GM18519 (cell line): ENCODE data around the gene AJM1.
"Not testable (repeated sequence)": the region's sequence is repeated elsewhere in the genome, so short reads cannot be mapped to it uniquely, and the experiment has no call there.

ENCODE experiments used
- ATAC-seq: cut with Tn5 transposase; IDR thresholded peaks from one replicate; pipeline ENCODE4 v1.9.1; 2021; ENCODE audit warnings: mild to moderate bottlenecking, moderate library complexity; ENCODE audit not compliant: unreplicated experiment, low FRiP score

The AJM1 gene

DNA sequence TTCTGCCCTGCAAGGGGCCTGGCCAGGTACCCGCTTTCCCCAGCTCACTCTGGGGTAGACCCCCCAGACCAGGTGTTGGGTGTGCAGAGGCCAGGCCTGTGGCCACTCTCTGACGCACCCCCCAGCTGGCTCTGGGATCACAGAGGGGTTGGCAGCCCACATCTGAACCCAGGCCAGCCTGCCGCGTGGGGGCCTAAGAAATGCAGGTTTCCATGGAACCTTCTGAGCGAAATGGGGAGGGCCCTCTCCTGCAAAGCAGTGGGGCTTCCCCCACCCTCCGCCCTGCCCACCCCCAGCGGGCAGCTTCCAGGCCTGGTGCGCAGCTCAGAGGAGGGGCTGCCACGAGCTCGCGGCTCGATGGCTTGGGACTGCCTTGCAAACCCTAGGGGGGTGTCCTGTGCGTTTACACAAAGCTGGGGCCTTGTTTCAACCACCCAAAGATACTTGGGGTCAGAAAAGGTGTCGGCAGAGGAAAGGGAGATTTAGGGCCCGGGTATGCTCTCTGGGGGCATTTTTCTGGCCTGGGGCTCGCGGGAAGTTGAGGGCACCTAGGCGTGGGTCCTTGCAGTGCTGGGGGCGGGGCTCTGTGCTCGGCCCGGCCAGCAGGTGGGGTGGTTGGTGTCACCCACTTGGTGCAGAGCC lies 1.0 kb downstream of the AJM1 start:
- not testable (repeated sequence) for ATAC-seq

DNA sequence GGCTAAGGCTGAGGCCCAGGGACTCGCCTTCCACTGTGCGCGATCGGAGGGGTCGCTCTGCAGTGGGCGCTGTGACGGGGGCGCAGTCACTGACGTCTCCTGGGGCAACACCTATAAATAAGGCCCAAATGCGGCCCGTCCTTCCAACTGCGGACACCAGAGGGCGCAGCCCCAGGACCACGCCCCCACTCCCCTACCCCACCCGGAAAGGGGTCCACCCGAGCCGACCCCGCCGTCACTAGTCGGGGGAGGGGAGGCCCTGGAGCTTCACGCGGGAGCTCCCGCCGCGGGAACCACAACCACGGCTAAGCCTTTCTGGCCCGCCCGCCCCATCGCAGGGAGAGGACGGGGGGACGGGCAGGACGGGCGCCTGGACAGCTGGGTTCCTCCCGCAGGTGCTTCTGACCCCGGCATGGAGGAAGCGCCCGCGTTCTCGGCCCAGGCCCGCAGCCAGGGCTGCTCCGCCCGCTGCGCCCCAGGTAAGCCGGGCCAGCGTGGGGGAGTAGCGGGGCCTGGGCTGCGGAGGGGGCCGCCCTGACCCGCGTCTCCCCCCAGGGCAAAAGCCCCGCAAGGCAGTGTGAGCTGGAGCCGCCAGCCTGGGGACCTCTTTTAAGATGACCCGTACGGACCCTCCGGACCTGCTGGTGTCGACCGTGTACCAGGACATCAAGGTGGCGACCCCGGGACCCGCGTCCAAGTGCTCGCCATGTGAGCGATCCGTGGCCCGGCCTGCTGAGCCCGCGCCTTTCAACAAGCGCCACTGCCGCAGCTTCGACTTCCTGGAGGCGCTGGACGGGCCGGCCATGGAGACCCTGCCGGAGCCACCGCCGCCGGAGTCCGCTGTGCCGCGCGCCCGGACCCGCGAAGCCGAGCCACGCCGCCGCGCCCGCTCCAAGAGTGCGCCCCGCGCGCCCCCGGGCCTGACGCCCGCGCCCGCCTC lies 1.8 kb downstream of the AJM1 start:
- ATAC-seq: not testable (repeated sequence)

DNA sequence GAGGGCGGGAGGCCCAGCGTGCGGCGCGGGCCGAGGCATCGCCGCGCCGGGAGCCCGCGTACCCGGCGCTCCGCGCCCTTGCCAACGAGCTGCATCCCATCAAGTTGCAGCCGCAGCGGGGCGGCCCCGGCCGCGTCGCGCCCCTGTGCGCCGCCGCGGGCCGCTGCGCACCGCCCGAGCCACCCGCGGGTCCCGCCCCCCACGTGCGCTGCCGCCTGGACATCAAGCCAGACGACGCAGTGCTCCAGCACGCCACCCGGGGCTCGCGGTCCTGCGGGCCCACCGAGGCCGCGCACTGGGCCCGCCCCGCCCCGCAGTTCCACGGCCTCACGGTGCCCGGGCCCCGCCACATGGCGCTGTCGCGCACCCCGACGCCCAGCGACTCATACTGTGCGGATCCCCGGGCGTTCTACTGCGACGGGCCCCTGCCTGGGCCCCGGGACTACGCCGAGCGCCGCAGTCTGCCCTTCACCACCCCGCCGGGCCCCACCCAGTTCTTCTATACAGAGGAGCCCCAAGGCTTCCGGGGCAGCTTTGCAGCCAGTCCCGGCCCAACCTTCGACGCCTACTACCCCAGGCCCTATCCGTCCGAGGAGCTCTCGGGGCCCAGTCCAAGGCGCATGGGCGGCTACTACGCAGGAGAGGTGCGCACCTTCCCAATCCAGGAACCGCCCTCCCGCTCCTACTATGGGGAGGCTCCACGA lies 2.6 kb downstream of the AJM1 start:
- no peak for ATAC-seq

DNA sequence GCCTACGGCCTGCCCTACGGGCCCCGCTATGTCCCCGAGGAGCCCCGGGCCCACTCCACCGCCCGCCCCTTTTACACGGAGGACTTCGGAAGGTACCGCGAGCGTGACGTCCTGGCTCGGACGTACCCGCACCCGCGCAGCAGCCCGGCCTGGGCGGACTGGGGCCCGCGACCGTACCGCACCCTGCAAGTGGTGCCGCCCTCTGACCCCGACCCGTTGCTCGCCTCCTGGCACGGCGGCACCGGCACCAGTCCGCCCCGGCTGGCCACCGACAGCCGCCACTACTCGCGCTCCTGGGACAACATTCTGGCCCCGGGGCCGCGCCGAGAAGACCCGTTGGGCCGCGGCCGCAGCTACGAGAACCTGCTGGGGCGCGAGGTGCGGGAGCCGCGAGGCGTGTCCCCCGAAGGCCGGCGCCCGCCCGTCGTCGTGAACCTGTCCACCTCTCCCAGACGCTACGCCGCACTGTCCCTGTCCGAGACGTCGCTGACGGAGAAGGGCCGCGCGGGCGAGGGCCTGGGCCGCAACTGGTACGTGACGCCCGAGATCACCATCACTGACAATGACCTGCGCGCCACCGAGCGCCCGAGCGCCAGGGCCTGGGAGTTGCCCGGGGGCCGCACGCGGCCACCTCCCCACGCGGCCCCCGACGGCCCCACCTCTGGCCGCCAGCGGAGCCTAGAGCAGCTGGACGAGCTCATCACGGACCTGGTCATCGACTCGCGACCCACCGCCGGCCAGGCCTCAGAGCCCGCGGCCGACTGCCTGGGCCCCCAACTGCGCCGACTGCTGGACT lies 3.4 kb downstream of the AJM1 start:
- ATAC-seq: no peak

DNA sequence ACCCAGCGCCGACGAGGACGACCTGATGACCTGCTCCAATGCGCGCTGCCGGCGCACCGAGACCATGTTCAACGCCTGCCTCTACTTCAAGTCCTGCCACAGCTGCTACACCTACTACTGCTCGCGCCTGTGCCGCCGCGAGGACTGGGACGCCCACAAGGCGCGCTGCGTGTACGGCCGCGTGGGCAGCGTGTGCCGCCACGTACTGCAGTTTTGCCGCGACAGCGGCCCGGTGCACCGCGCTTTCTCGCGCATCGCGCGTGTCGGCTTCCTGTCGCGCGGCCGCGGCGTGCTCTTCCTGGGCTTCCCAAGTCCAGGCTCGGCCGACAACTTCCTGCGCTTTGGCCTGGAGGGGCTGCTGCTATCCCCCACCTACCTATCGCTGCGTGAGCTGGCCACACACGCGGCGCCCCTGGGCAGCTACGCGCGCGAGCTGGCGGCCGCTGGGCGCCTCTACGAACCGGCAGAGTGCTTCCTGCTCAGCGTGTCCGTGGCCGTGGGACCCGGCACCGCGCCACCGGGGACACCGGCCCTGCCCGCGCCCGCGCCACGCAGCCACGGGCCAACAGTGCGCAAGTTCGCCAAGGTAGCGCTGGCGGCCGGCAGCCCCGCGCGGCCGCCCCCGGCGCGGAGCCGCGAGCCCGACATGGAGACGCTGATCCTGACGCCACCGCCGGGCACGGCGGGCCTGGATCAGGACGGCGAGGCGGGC lies 4.3 kb downstream of the AJM1 start:
- no peak for ATAC-seq

DNA sequence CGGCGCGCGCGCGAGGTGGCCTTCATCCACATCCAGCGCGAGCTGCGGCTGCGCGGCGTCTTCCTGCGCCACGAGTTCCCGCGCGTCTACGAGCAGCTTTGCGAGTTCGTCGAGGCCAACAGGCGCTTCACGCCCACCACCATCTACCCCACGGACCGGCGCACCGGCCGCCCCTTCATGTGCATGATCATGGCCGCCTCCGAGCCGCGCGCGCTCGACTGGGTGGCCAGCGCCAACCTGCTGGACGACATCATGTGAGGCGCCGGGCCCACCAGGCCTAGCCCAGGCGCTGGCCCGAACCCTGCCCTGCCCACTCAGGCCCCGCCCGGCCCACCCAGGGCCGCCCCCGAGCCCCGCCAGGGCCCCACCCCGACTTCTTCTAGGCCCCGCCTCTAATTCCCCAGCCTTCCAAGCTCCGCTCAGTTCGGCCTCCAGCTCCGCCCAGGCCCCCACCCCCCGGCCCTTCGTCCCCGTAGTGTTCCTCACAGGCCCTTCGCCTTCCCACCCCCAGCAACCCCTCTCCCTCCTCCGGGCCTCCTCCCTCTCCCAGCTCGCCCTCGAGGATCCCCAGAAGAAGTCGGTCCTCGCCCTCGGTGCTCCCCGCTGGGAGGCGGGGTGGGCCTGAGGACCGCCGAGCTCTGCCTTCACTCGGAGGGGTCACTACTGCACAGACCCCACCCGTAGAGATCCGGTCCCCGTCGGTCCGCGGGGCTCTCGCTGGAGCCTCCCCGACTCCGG lies 5.0 kb downstream of the AJM1 start:
- no peak for ATAC-seq

DNA sequence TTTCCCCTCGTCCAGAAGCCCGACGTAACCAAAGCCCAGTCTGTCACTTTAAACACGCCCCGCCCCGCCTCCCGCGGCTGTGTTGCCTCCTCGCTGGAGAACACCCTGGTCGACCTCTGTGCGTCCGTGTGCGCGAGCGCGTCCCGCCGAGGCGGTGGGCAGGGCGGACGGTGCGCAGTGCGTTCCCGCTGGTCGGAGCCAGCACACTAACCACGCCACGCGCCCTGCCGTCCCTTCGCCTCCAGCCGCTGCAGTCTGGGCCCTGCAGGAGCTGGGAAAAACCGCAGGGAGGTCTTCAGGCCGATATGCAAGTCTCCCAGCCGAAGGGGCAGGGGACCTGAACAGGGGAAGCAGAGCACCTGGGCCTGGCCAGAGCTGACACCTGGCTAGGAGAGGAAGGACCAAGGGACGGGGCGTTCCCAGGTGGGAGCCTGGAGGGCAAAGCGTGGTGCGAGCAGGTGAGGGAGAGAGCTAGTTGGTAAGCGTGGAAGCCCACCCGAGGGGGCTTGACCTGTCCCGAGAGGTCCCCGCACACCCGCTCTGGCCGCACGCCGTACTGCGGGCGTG lies 5.6 kb downstream of the AJM1 start:
- ATAC-seq: no peak

DNA sequence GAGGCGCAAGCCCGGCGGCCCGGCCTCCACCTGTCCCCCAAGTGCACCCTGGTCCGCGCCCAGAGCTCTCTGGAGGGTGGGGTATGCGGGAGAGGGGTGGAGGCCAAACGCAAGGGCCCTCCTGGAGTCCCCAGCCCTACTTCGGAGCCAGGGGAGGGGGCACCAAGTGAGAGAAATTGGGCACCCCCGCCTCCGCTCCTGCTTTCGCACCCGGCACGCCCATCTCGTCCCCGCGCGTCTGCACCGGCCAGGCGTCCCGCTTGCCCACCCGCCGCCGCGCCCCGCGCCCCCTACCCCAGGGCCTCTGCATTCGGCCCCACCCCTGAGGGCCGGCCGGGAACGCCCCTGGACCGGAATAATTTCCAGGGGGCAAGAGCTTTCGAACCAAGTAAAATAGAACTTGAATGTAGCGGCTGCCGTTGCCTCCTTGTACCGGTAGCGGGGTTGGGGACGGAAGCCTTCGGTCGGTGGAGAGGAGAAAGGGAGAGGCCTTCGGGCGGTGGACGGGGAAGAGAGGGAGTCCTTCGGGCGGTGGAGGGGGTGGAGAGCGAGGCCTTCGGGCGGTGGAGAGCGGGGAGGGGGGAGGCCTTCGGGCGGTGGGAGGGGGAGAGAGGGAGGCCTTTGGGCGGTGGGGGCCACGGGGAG lies 6.2 kb downstream of the AJM1 start:
- no peak for ATAC-seq

DNA sequence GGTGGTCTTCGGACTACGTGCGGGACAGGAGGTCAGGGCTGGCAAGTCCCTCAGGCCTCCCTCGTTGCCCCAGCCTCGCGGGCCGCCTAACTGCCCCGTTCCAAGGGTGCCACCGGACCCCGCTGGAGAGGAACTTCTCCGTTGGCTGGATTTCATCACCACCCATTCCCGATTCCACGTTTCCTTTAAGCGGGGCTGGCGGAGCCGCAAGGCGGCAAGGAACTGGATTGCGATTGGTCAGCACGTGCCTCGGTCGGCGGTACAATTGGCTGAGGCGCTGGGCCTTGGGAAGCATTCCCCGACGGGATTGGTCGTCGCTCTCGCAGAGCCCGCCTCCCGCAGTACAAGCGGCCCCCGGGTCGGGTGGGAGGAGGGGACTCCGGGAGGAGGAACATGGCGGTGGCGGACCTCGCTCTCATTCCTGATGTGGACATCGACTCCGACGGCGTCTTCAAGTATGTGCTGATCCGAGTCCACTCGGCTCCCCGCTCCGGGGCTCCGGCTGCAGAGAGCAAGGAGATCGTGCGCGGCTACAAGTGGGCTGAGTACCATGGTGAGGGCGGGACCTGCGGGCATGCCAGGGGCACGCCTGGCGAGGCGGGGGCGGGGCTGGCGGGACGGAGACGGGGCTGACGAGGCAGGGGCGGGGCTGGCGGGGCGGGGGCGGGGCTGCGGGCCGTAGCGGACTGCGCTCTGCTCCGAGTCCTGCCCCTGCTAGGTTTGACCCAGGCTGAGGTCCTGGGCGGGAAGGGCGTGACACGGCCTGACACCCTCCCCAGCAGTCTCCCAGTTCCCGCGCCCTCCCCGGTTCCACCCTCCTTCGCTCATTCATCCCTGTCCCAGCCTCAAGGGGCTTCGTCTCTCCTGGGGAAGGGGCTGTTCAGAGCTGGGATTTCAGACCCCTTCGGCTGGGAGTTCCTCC lies 7.0 kb downstream of the AJM1 start, which contains the start of gene PHPT1:
Gene PHPT1 (plus strand): TSS at position 372 of the 922 bp plus-strand sequence. CDS start 22 bp downstream, at position 394.
- ATAC-seq: peak; percentile 68

DNA sequence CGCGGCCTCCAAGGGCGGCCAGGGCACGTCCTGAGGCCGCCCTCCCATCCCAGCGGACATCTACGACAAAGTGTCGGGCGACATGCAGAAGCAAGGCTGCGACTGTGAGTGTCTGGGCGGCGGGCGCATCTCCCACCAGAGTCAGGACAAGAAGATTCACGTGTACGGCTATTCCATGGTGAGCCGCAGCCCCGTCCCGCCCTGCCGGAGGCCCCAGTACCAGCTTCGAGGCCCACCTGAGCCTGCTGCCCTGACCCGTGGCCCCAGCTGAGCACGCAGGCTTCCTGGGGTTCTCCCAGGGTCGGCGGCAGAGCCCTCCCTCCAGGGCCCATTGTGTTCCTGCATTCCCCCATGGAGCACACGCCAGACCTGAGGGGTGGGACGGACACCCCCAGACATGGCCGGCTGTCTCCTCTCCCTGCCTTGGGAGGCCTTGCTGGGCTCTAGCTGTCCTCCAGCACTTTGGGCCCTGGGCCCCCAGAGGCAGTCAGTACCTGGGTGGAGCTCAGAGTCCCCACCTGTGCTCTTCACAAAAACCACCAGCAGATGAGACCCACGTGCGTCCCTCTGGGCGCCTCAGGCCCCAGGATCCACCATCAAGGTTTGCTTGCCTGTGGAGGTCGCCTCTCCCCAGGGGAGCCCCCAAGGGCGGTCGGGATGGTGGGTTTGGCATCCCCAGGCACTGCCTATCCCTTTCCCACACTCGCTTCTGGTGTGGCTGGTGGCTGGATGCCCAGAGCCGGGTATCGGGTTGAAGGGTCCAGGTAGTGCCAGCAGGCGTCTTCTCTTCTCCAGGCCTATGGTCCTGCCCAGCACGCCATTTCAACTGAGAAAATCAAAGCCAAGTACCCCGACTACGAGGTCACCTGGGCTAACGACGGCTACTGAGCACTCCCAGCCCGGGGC lies 7.9 kb downstream of the AJM1 start:
- ATAC-seq: no peak

DNA sequence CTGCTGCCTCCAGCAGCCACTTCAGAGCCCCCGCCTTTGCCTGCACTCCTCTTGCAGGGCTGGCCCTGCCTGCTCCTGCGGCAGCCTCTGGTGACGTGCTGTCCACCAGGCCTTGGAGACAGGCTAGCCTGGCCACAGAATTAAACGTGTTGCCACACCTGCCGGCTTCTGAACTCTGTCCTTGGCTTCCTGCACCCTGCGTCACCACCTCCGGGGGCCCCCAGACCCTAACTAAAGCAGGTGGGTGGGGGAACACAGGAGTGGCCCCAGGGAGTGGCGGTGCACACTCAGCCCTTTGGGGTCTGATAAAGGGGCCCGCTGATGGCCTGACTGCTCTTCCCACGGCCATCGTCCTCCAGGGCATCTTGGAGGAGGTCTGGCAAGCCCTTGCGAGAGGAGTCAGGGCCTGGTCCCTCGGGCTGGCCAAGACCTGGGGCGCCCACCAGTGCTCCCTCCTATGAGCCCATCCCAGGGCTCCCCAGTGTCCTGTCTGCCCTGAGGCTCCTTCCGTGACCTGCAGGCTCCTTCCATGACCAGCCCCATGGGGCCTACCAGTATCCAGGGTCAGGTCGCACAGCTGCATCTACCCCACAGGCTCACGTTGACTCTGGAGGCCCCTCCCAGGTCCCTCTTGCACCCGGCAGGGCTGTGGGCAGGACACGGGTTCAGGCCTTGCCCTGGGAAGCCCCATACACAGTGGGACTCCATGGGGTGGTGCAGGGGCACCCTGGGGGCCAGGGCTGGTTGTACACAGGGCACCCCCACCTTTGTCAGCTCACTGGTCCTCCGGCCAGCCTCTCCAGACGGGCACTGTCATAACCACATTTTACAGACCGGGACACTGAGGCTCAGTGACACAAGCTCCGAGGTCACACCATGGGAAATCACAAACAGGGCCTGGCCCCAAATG lies 8.8 kb downstream of the AJM1 start:
- ATAC-seq: no peak

DNA sequence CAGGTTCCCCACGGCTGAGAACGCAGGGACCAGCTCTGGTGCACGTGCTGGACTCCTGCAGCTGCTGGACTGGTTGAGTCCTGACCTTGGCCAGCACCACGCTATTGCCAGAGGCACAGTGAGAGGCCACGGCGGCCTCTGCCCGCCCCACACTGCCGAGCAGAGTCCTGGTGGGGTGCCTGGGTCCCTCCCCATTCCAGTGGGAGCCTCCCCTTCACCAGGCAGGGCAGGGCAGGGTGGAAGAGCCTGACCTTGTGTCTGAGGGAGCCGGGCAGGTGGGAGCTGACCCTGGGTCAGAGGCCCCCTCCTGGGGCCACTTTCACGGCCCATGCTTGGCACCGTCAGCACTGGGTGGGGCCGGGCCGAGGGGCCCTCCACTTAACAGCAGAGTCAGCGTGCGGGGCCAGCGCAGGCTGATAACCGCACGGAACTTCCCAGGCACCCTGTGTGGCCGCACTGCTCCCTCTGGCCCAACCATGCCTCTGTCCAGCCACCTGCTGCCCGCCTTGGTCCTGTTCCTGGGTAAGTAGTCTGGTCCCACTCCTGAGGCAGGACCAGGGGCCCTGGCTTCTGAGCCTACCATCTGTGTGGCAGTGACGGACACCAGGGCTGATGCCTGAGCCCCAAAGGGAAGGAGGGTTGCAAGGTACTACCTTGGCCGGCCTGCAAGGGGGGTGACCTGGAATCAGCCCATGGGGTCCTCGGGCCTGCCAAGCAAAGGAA lies 9.8 kb downstream of the AJM1 start, which contains the start of gene MAMDC4:
Gene MAMDC4 (plus strand): TSS at position 406 of the 723 bp plus-strand sequence. CDS start 71 bp downstream, at position 477.
- ATAC-seq: no peak

DNA sequence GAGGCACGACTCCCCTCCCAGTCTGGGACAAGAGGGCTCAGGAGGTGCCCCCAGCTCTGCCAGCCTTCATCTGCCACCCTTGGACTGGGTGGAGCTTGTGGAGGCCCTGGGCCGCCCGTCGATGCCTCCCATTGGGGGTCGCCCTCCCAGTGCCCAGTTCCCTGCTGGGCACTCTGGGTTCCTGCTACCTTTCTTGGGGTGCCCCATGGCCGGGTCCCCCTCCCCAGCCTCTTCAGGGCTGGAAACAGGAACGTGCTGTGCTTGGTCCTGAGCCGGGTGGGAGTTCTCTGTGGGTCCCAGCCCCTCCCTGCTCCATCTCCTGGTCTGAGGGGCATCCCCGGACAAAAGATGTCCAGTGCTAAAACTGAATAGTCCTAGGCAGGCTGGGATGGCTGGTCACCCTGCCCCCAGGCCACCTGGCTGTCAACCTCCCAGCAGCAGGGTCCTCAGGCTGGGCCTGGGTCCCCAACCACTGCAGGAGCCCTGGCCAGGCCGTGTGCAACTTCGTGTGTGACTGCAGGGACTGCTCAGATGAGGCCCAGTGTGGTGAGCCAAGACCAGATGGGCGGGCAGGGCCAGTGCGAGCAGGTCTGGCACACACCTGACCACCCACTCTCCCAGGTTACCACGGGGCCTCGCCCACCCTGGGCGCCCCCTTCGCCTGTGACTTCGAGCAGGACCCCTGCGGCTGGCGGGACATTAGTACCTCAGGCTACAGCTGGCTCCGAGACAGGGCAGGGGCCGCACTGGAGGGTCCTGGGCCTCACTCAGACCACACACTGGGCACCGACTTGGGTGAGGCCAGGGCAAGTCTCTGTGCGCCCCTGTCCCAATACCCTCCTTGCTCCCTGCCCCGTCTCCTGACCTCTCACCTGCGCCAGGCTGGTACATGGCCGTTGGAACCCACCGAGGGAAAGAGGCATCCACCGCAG lies 10.7 kb downstream of the AJM1 start:
- no peak for ATAC-seq
